GM11168 (cell line): Measurements from ENCODE around the gene CORIN.

Experiments used
- in situ Hi-C: fragments of 300-500 bp; cut with MboI; formaldehyde crosslinking; loops from one replicate; pipeline ENCODE4 v1.12.0; 2022; ENCODE audit warnings: low sequenced_read_pairs; ENCODE audit not compliant: unreplicated experiment

CORIN gene

DNA sequence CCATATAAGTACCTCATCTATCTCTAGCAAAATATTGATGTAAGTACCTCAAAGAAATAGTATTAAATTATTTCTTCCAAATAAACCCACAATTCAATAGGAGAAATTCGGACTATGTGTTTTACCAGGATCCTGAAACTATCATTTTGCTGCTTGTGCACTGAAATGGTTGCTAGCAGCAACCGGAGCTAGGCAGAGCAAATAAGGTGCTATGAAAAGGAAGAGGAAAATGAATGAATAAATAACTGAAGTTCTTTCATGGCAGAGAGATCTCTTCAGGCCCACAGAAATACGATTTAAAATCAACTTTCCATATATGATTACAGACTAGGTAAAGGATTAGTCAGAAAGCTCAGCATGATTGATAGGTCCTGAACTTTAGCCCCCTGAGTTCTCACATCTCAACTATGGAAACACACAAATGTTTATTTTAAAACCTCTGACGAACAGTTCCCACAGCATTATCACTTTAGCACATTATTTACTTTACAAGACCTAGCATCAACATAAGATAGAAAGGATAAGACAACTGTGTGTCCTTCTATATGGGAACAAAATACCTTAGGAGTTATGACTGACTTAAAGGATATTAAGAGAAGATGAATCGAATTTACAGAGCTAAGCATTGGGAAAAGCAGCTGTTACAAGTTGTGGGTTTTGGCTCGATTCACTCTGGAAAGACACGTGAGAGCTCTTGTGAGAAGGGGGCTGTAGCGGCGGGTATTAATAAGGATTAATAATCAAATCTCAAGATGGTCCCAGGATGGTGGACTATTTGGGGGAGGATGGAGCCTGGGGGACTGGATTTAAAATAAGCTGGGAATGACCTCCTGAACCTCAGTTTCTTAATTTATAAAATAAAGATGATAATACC is 104.3 kb downstream of the CORIN start:
- in situ Hi-C loops = no loop called here

DNA sequence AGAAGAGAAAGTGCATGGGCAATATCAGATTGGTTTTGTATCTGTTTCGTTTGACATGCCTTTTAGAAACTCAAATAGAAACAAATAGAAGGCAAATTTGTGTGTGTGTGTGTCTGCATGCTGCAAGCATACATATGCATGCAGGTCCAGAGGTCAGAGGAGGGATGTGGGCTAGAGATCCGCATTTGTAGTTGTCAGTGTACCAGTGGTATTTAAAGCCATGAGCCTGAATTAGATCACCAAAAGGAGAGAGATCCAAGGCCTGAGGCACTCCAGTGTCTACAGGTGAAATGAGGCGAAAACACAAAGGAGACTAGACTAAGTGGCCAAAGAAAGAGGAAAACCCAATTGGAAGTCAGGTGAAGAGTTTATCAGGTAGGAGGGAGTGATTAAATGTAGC is 106.7 kb downstream of the CORIN start:
- in situ Hi-C loops = no loop called here

DNA sequence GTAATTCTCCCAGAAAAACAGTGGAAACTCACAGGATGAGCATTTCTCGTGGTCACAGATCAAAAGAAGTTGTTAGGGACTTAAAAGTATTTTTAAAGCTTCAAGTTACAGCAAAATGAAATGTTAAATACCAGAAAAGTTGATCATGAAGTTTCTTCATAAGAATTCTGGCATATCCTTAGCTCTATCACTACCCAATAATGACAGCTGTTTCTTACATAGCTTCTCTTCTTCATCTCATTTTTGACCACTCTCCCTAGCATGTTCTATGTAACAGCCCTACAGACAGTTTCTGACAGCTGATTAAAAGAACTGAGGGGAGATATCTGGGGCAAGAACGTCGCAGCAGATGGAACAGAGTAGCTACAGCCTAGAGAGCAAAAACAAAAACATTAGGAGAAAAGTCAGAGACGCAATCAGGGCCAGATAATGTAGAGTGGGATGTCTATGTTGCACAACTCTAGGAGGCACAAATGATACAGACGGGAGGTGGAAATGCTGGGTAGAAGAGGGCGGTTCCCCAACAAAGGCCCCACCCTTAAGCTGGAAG is 108.7 kb downstream of the CORIN start:
- in situ Hi-C loops = no loop called here

DNA sequence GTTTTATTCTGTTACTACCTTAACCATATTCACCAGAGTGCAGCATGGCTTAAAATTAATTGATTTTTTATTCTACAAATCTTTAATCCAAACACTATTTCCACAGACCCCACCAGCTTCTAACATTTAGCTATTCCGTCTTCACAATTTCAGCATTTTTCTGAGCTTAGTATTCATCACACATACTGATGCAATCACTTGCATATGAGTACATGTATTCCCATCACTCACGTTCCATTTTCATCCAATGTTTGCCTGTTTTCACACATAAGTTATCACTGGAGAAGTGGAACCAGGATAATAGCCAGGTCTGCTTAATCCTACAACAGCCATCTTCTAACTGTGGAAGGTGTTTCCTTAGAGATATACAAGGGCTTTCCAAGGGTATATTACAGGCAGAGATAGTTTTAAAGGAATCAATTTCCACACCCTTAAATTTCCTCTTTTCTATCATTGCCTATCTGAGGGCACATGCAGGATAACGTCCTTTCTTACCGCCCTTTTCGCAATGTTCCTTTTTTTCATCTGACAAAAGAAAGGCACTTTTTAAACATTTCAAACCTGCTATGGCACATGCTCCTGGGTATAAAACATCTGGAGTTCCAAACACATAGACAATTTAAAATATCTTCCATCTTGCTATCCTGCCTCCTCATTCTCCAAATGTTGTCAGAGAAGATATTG is 115.8 kb downstream of the CORIN start:
- in situ Hi-C loops = no loop called here

DNA sequence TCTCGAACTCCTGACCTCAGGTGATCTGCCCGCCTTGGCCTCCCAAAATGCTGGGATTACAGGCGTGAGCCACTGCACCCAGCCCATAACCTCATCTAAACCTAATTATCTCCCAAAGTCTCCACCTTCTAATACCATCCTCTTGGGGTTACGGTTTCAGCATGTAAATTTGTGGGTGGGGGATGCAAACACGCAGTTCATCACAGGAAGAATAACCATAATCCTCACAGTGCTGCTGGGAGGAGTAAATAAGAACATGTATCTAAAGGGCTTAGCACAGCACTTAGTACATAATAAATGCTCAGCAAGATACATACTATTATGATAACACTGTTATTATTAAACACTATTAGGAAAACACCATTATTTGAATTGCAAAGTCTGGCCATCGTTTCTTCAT is 116.4 kb downstream of the CORIN start:
- in situ Hi-C loops = no loop called here

DNA sequence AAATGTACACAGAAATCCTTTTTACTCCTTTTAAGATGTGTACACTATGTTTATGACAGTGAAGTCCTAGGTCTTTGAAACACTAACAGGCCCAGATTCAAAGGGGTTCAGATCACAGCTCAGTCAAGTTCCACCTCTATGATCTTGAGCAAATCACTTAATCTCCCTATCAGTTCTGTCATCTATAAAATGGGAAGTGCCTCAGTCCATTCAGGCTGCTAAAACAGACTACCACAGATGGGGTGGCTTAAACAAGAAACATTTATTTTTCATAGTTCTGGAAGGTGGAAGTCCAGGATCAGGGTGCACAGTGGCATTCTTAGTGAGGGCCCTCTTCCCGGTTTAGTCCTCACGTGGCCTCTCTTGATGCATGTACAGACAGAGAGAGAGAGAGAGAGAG is 117.1 kb downstream of the CORIN start:
- in situ Hi-C loops = no loop called here

DNA sequence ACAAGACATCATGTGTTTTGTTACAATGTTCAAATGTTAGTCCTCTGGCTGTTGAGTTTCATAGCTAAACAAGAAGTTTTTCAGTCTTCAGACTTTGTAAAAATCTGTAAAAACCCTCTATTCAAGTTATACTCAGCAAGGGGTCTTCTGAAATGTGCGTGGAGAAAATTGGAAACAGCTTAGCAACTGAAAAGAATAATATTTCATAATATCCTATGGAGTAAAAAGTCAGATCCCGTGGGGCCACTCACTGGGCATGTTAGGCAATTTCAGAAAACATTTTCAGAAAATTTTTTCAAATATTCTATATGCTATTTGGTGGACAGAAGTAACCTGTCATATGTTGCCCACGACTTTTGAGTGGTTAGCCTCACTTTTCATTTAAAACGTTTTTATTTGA is 118.3 kb downstream of the CORIN start:
- in situ Hi-C loops = loop anchor here (10.0 kb wide), 2 partner anchors 95 to 215 kb away; no protein-coding TSS in a partner anchor

DNA sequence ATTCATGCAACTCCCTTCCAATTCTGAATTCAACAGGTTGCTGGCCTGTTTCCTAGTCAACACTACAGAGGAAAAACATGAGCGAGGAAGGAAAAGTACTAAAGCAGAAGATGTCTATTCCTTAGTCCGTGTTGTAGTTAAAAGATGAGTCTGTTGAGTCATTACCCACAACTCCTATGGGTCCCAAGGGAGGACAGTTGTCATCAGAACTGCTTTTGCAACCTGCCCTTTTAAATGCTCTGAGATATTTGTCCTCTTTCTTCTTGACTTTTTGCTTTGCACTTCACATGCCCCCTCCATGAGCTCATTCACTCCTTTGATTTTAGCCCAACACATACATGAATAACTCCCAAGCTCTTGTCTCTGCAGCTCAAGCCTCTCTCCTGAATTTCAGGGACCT is 119.2 kb downstream of the CORIN start:
- in situ Hi-C loops = loop anchor here (10.0 kb wide), 2 partner anchors 96 to 216 kb away; no protein-coding TSS in a partner anchor

DNA sequence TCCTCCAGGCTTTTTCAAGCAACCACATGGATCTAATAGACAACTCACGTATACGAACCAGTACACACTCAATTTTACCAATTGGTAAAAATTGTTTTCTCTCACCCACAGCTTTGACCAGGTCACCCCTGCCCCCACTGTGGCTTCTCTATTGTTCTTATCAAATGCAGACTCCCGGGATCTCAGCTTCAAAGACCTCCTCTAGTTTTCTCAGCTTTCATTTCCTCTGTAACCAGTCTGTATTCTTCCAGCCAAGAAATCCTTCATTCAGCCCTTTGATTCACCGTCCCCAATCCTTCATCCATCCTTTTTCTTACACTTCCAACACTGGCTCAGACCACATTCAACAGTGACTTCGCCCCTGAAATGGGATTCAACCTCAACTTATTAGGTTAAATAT is 120.7 kb downstream of the CORIN start:
- in situ Hi-C loops = loop anchor here (10.0 kb wide), 2 partner anchors 98 to 218 kb away; no protein-coding TSS in a partner anchor

DNA sequence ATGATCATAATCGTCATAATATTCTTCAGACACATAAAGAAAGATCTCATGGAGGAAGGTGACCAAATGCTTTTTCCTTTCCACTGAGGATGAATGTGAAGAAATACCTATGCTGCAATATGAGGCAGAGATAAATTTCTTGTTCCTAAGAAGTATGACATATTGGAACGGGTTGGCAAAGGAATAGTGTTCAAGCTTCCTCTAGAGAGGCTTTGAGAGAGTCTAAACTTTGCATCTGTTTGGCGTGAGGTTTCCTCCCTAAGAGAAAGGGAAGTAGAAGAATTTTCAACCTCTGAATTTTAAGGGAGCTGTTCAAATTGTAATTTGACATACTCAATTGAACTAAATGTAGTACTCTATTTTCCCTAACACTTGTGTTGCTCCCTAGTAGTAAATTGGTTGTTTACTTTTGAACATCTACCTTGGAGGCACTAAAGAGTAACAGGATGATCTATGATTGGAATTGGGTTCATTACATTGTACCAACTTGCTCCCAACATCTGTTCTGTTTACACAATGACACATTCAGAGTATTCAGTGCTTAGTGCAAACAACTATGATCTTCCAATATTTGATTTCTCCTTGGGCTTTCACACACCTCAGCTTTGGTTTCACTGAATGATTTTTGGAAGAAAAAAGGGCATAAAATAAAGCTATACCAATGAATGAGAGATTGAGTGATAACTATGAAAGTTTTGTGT is 122.0 kb downstream of the CORIN start:
- in situ Hi-C loops = loop anchor here (10.0 kb wide), 2 partner anchors 99 to 219 kb away; no protein-coding TSS in a partner anchor

DNA sequence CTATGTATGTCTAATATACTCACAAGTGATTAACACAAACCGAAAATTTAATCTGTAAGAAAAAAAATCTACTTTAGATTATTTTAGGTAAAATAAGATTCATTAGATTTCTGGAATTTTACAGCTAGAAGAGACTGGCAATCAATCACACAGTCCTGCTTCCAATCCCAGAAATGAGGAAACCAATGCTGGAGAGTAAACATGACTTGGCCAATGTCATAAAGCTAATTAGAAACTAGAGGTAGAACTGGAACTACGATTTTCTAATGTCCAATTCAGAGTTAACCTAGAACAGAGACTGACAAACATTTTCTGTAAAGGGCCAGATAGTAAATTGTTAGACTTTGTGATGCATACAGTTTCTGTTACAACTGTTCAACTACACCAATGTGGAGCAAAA is 123.6 kb downstream of the CORIN start:
- in situ Hi-C loops = loop anchor here (10.0 kb wide), 2 partner anchors 101 to 221 kb away; no protein-coding TSS in a partner anchor

DNA sequence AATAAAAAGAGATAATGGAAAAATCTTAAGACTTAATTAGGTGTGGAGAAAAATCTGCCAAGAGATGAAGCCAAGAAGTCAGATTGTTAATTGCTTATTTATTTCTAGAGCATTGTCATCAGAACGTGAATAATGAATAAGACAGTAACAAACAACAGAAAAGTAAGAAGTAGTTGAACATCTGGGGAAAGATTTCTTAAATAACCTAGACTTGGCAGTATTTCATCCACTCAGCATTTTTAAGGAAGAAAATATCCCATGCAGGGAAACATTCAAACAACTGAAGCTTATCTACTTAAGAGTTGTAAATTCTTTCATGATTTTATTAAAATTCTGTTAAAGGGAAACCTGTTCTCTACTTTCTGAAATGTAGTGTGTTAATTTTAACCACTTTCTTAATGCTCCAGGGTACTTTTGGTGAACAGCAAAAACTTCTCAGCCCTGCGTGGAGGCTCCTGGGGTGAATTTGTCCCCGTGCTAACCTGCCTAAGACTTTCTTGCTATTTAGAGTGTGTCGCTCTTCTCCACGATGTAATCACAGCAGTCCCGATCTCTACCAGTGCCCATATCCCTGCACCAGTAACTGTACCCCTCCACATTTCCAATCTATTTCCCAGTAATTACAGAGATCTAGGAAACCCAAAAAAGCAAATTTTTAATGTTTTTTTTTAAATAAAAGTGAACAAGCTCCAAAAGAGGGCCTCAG is 124.6 kb downstream of the CORIN start:
- in situ Hi-C loops = loop anchor here (10.0 kb wide), 2 partner anchors 102 to 222 kb away; no protein-coding TSS in a partner anchor

DNA sequence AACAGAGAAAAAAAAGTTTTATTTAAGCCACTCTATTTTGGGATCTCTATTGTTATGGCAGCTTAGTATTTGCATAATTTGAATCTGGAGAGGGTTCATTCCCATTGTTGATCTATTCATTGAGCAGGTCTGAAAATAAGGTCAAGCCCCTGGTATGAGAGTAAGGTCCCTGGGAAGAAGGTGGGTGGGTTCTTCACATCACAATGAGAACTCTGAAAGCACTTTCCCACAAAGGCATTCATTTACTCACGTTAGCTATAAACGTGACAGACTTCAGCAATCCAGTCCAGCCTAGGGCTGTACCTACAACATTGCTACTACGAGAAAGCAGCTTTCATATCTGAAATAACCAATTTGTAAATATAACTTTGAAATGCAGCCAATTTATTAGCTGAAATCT is 126.2 kb downstream of the CORIN start:
- in situ Hi-C loops = loop anchor here (10.0 kb wide), 2 partner anchors 103 to 223 kb away; no protein-coding TSS in a partner anchor

DNA sequence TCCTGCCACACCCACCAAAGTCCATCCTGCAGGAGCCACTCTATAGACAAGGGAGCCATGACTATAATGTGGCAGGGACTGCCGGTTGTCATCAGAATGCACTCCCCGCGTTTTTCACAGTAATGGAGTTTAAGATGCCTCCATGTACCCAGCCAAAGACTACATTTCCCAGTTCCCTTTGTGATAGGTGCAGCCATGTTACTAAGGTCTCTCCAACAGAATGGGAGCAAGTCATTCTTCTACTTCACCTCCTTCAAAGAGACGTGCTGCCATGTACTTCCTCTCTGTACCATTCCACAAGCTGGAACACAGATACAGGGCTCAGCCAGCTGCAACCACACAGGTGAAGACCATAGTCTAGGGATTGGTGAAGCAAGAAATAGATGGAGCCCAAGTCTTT is 126.7 kb downstream of the CORIN start:
- in situ Hi-C loops = loop anchor here (10.0 kb wide), 2 partner anchors 104 to 224 kb away; no protein-coding TSS in a partner anchor

DNA sequence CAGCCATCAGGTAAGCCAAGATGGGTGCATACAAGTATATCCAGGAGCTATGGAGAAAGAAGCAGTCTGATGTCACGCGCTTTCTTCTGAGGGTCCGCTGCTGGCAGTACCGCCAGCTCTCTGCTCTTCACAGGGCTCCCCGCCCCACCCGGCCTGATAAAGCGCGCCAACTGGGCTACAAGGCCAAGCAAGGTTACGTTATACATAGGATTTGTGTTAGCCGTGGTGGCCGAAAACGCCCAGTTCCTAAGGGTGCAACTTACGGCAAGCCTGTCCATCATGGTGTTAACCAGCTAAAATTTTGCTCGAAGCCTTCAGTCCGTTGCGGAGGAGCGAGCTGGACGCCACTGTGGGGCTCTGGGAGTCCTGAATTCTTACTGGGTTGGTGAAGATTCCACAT is 131.5 kb downstream of the CORIN start:
- in situ Hi-C loops = loop anchor here (10.0 kb wide), 1 partner anchor 128 kb away; the partner anchor contains the start of gene CORIN

DNA sequence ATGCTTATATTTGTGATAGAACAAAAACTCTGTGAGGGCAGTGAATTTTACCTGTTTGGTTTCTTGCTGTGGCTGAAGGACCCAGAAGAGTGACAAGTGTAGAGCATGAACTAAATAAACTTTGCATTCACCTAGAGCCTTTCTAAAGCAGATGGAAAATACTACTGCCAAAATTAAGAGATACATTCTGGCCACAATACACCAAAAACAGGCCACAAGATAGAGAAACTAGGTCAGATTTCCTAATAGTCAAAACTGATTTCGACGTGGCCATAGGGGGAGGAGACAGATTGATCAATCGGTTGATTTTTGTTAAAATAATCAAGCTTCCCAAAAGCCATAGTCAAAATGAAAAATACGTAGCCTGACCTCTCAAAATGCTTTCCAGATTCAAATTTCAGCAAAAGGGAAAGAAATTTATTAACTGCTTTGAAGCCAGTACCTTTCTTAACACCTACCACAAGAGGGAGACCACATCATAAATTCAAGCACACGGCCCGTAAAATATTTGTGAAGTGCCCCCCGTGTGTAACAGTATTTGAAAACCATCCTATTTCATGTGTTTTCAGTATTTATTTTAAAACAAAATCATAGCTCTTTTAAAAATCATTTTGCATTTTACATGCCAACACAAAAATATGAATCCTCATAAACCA is 132.4 kb downstream of the CORIN start:
- in situ Hi-C loops = loop anchor here (10.0 kb wide), 1 partner anchor 129 kb away; the partner anchor contains the start of gene CORIN

DNA sequence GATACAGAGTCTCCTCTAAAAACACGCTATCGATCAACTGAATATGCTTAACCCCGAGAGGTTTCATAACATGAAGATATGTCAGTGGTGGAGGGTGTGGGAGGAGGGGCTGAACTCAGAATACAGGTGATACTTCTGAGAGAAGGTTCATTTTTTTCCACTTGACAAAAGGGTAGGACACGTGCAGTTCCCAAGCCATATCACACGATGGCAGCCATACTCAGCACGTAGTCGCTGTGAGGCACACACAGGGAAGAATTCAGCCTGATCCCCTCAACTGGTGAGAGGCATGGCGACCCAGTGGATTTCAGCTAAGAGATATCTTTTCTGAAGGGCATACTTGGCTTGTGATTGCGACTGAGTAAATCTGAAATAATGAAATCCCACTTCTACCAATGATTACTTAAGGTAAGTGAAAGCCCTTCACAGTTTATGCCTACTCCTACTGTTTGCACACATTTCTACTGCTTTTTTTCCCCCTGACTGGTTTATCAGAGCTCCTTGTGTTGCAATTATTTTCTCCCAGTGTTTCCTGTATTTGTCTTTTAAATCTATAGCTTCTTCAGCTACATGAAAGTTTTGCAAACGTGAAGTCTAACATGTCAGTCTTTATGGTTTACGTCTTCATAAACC is 133.1 kb downstream of the CORIN start:
- in situ Hi-C loops = loop anchor here (10.0 kb wide), 1 partner anchor 130 kb away; the partner anchor contains the start of gene CORIN

DNA sequence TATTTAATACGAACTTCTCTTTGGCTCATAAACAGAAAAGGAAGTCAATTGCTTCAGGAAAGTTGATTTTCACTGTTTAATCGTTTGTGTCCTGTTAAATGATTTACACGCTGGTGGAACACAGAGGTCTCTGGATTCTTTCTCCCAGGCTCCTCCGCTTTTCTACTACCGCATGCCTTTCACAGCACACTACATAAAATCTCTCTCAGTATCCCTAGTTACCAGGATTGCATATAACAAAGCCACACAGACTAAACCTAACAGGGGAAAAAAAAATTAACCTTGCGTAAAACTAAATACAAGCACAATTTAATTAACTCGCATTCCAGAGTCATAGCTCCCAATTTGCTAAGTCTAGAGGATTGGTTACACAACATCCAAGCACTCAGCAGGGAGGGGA is 133.9 kb downstream of the CORIN start:
- in situ Hi-C loops = loop anchor here (10.0 kb wide), 1 partner anchor 131 kb away; the partner anchor contains the start of gene CORIN
